ENCODE results near the gene ZNF814. TPM values are rescaled to one million over a fixed set of nuclear protein-coding genes. Genes with fewer than 3 reads are reported as not detected.
"Not testable (repeated sequence)": the region's sequence is repeated elsewhere in the genome, so short reads cannot be mapped to it uniquely, and the experiment has no call there.

Gene ZNF814
- total RNA-seq, 2 experiments from 2014 or later, result 29.0 to 34.7 TPM

DNA sequence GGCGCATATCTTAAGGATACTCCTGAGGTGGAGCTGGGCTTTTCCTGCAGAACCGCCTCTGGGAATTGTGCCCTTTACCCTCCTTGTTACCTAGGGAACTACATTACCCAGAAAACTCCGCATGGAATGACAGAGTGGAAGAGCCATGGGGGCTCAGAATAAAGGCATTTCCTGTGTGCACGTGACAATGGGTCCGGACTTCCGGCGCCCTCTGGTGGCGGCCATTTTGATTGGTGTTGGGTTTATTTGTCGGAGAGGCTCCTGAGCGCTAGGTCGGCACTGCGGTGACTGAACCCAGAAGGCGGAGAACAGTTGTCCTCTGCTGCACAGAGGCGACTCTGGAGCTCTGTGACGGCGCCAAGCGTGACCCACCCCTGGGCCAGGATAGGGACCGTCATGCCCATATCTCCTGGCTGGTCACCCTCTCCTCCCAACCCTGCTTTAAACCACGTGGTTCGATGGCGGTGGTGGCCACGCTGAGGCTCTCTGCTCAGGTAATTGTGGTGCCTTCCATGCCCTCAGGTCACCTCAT, 58.7 kb downstream of the ZNF814 start, which contains the start of gene ZNF587B:
Gene ZNF587B (plus strand): TSS at position 229 of the 532 bp plus-strand sequence. CDS start 230 bp downstream, at position 459.
- intact Hi-C loops (cut with DNase I, micrococcal nuclease), result no loop called here

DNA sequence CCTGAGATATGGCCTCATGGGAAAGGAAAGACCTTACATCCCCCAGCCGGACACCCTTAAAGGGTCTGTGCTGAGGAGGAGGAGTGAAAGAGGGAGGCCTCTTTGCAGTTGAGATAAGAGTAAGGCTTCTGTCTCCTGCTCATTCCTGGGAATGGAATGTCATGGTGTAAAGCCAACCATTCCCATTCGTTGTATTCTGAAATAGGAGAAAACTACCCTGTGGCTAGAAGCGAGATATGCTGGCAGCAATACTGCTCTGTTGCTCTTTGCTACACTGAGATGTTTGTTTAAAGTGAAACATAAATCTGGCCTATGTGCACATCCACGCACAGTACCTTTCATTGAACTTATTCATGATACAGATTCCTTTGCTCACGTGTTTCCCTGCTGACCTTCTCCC, 59.5 kb downstream of the ZNF814 start:
- no peak for ATAC-seq (ENCODE audit: poor library complexity)
- H3K4me1 ChIP-seq (ENCODE audit: insufficient read depth, low read length), result no peaks in the 10 kb centered on the region
- DNase-seq, result no peak
- H3K36me3 ChIP-seq (ENCODE audit: insufficient read depth, low read length), result peaks cover 3% of the 10 kb centered on the region
- intact Hi-C loops (cut with DNase I, micrococcal nuclease), result no loop called here
- H3K9me3 ChIP-seq (ENCODE audit: control insufficient read depth in 1 of 2, insufficient read depth in 1 of 2, low read length in 2 of 2), result peaks cover 0 to 3% of the 10 kb centered on the region in 2 experiments
- Mint-ChIP-seq H3K4me1 (ENCODE audit: low read depth) (peaks cover 24% of the 10 kb centered on the region), H3K4me3 (no peak overlapping the region), H3K9me3 (no peaks in the 10 kb centered on the region), H3K27me3 (no peaks in the 10 kb centered on the region), H3K36me3 (ENCODE audit: low read depth) (peaks cover 58% of the 10 kb centered on the region), H3K27ac (no peak overlapping the region)
- H3K27me3 ChIP-seq (ENCODE audit: control insufficient read depth in 1 of 2, insufficient read depth in 2 of 2, low read length in 2 of 2), result no peaks in the 10 kb centered on the region
- H3K27ac ChIP-seq (ENCODE audit: low read depth in 1 of 2, low read length in 2 of 2), result no peak overlapping the region
- H3K4me3 ChIP-seq (ENCODE audit: low read length), result no peak overlapping the region
- TF ChIP-seq, protein P1, sequence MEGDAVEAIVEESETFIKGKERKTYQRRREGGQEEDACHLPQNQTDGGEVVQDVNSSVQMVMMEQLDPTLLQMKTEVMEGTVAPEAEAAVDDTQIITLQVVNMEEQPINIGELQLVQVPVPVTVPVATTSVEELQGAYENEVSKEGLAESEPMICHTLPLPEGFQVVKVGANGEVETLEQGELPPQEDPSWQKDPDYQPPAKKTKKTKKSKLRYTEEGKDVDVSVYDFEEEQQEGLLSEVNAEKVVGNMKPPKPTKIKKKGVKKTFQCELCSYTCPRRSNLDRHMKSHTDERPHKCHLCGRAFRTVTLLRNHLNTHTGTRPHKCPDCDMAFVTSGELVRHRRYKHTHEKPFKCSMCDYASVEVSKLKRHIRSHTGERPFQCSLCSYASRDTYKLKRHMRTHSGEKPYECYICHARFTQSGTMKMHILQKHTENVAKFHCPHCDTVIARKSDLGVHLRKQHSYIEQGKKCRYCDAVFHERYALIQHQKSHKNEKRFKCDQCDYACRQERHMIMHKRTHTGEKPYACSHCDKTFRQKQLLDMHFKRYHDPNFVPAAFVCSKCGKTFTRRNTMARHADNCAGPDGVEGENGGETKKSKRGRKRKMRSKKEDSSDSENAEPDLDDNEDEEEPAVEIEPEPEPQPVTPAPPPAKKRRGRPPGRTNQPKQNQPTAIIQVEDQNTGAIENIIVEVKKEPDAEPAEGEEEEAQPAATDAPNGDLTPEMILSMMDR (IDR thresholded peaks at IDR 0.05), result no peak
- POLR2A ChIA-PET, result no interaction called here
- CTCF ChIA-PET, result no interaction called here

More for the DNA sequence above, 58.7 kb downstream of the ZNF814 start, which contains the start of gene ZNF587B:
- H3K36me3 Mint-ChIP-seq (ENCODE audit: low read depth), result peaks cover 52% of the 10 kb centered on the region
- no peak within 1 kb of the TSS for H3K4me3 Mint-ChIP-seq
- H3K9me3 ChIP-seq (ENCODE audit: control insufficient read depth in 1 of 2, insufficient read depth in 1 of 2, low read length in 2 of 2), result peaks cover 0 to 3% of the 10 kb centered on the region in 2 experiments
- peaks cover 20% of the 10 kb centered on the region for H3K4me1 Mint-ChIP-seq (ENCODE audit: low read depth)
- ATAC-seq (ENCODE audit: poor library complexity), result peak; percentile 58
- DNase-seq, result peak in 10 of 14 experiments; percentile 21 to 56 (median 32)
- ChIA-PET CTCF (no interaction called here), POLR2A (no interaction called here)
- no peak within 1 kb of the TSS for H3K27ac Mint-ChIP-seq
- H3K4me1 ChIP-seq (ENCODE audit: insufficient read depth, low read length), result no peaks in the 10 kb centered on the region
- no peaks in the 10 kb centered on the region for H3K9me3 Mint-ChIP-seq
- H3K36me3 ChIP-seq (ENCODE audit: insufficient read depth, low read length), result peaks cover 3% of the 10 kb centered on the region
- H3K4me3 ChIP-seq (ENCODE audit: low read length), result no peak within 1 kb of the TSS
- TF ChIP-seq, protein P1 (IDR thresholded peaks at IDR 0.05), result peak; percentile 31
- H3K27me3 Mint-ChIP-seq, result no peaks in the 10 kb centered on the region
- no peak within 1 kb of the TSS for H3K27ac ChIP-seq (ENCODE audit: low read depth in 1 of 2, low read length in 2 of 2)
- no peaks in the 10 kb centered on the region for H3K27me3 ChIP-seq (ENCODE audit: control insufficient read depth in 1 of 2, insufficient read depth in 2 of 2, low read length in 2 of 2)

DNA sequence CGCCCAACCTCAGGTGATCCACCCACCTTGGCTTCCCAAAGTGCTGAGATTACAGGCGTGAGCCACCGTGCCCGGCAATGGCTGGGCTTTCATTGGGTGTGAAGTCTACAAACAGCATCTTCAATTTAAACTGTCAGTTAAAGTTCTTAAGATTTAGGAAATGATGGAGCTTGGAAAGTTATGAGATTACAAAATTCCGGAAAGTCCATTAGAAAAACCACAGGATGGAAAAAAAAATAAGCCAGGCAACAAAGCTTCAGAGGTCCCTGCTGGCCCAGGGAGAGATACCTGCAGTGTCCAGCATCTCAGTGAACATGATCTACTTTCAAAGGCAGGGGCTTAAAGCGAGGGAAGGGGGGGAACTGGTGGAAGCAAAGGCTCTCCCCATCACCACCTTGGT, 63.3 kb downstream of the ZNF814 start:
- Mint-ChIP-seq H3K27me3 (no peaks in the 10 kb centered on the region), H3K4me3 (no peak overlapping the region), H3K9me3 (no peaks in the 10 kb centered on the region), H3K27ac (no peak overlapping the region), H3K36me3 (ENCODE audit: low read depth) (peaks cover 69% of the 10 kb centered on the region), H3K4me1 (ENCODE audit: low read depth) (peaks cover 48% of the 10 kb centered on the region)
- ChIA-PET POLR2A (no interaction called here), CTCF (no interaction called here)
- peaks cover 7% of the 10 kb centered on the region for H3K4me1 ChIP-seq (ENCODE audit: insufficient read depth, low read length)
- H3K36me3 ChIP-seq (ENCODE audit: insufficient read depth, low read length), result peaks cover 4% of the 10 kb centered on the region
- no peak overlapping the region for H3K27ac ChIP-seq (ENCODE audit: low read depth in 1 of 2, low read length in 2 of 2)
- intact Hi-C loops (cut with DNase I, micrococcal nuclease), result no loop called here
- TF ChIP-seq, protein P1 (IDR thresholded peaks at IDR 0.05), result no peak
- H3K4me3 ChIP-seq (ENCODE audit: low read length), result no peak overlapping the region
- H3K27me3 ChIP-seq (ENCODE audit: control insufficient read depth in 1 of 2, insufficient read depth in 2 of 2, low read length in 2 of 2), result no peaks in the 10 kb centered on the region
- H3K9me3 ChIP-seq (ENCODE audit: control insufficient read depth in 1 of 2, insufficient read depth in 1 of 2, low read length in 2 of 2), result peaks cover 0 to 3% of the 10 kb centered on the region in 2 experiments
- DNase-seq (no peak), ATAC-seq (ENCODE audit: poor library complexity) (no peak)

DNA sequence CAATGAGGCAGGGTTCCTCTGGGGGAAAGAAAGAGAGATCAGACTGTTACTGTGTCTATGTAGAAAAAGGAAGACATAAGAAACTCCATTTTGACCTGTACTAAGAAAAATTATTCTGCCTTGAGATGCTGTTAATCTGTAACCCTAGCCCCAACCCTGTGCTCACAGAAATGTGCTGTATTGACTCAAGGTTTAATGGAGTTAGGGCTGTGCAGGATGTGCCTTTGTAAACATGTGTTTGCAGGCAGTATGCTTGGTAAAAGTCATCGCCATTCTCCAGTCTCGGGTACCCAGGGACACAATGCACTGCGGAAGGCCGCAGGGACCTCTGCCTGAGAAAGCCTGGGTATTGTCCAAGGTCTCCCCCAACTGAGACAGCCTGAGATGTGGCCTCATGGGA, 65.2 kb downstream of the ZNF814 start:
- H3K4me3 ChIP-seq (ENCODE audit: low read length); H3K4me3 Mint-ChIP-seq; H3K27me3 ChIP-seq (ENCODE audit: control insufficient read depth in 1 of 2, insufficient read depth in 2 of 2, low read length in 2 of 2); intact Hi-C loops (cut with DNase I, micrococcal nuclease); H3K36me3 ChIP-seq (ENCODE audit: insufficient read depth, low read length); H3K27me3 Mint-ChIP-seq; H3K27ac ChIP-seq (ENCODE audit: low read depth in 1 of 2, low read length in 2 of 2); H3K9me3 Mint-ChIP-seq; DNase-seq; ATAC-seq (ENCODE audit: poor library complexity); POLR2A ChIA-PET; H3K9me3 ChIP-seq (ENCODE audit: control insufficient read depth in 1 of 2, insufficient read depth in 1 of 2, low read length in 2 of 2); CTCF ChIA-PET: not testable (repeated sequence)
- peaks cover 56% of the 10 kb centered on the region for H3K4me1 Mint-ChIP-seq (ENCODE audit: low read depth)
- H3K4me1 ChIP-seq (ENCODE audit: insufficient read depth, low read length), result peaks cover 19% of the 10 kb centered on the region
- peak overlapping the region; percentile 43 for H3K27ac Mint-ChIP-seq
- peaks cover 63% of the 10 kb centered on the region for H3K36me3 Mint-ChIP-seq (ENCODE audit: low read depth)

DNA sequence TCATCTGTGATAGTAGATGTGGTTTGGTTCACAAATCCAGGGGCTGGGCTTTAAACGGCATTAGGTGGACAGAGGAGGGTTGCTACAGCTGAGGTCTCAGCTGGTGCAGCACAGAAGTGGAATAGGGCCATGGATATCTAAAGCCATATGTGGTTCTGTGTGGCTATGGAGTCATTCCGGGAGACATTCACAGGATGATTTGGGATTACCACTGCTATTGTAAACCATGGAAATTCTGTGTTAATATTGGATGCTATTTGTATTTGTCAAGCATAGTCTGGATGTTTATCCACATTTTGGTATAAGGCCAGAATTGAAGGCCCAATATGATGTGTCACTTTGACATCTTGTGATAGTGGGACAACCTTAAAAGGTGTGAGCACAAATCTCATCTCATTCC, 65.7 kb downstream of the ZNF814 start:
- Mint-ChIP-seq H3K36me3 (ENCODE audit: low read depth) (peaks cover 62% of the 10 kb centered on the region), H3K4me3 (peak overlapping the region; percentile 47), H3K4me1 (ENCODE audit: low read depth) (peaks cover 60% of the 10 kb centered on the region), H3K27ac (peak overlapping the region; percentile 43)
- H3K27me3 ChIP-seq (ENCODE audit: control insufficient read depth in 1 of 2, insufficient read depth in 2 of 2, low read length in 2 of 2); H3K4me3 ChIP-seq (ENCODE audit: low read length); DNase-seq; CTCF ChIA-PET; intact Hi-C loops (cut with DNase I, micrococcal nuclease); H3K9me3 Mint-ChIP-seq; H3K9me3 ChIP-seq (ENCODE audit: control insufficient read depth in 1 of 2, insufficient read depth in 1 of 2, low read length in 2 of 2); POLR2A ChIA-PET; H3K27ac ChIP-seq (ENCODE audit: low read depth in 1 of 2, low read length in 2 of 2); H3K36me3 ChIP-seq (ENCODE audit: insufficient read depth, low read length); ATAC-seq (ENCODE audit: poor library complexity); H3K27me3 Mint-ChIP-seq: not testable (repeated sequence)
- peaks cover 21% of the 10 kb centered on the region for H3K4me1 ChIP-seq (ENCODE audit: insufficient read depth, low read length)

Measured in CD4-positive, alpha-beta T cell (primary cell).